Keratinocyte (primary cell): ENCODE results near the gene CNTNAP5. TPM values are rescaled to one million over a fixed set of nuclear protein-coding genes. Genes with fewer than 3 reads are reported as not detected.

Source experiments
- DNase-seq: peaks from one replicate; pipeline ENCODE4 v3.0.0-alpha.2; 2011; ENCODE audit warnings: low read depth, missing footprints, low spot score
- FAIRE-seq: peaks from 2 replicates; lab custom pipeline; 2011; peaks lifted over from hg19 to GRCh38; lab: Jason Lieb, UNC
- H2AFZ ChIP-seq: 2 replicates; pipeline ENCODE4 v1.6.0; 2012; ENCODE audit warnings: low read length, control low read depth, inconsistent platforms; ENCODE audit not compliant: control insufficient read depth
- H3K27ac ChIP-seq: 2 replicates; pipeline ENCODE4 v1.5.1; 2011; ENCODE audit warnings: low read length; ENCODE audit not compliant: control insufficient read depth, insufficient read depth
- H3K27me3 ChIP-seq: 3 replicates; pipeline ENCODE4 v1.6.0; 2011; ENCODE audit warnings: low read length; ENCODE audit not compliant: control insufficient read depth, insufficient read depth; ENCODE audit errors: extremely low read depth
- H3K36me3 ChIP-seq, 2 experiments: 2 replicates in 1 of 2; 3 replicates in 1 of 2; pipeline ENCODE4 v1.5.1; 2011; ENCODE audit warnings: low read length in 2 of 2, mild to moderate bottlenecking in 1 of 2; ENCODE audit not compliant: control insufficient read depth in 2 of 2, insufficient read depth in 2 of 2; ENCODE audit errors: extremely low read depth in 1 of 2
- H3K4me1 ChIP-seq: 3 replicates; pipeline ENCODE4 v1.5.1; 2011; ENCODE audit warnings: low read length; ENCODE audit not compliant: control insufficient read depth, insufficient read depth; ENCODE audit errors: extremely low read depth
- H3K4me2 ChIP-seq: 3 replicates; pipeline ENCODE4 v1.6.0; 2011; ENCODE audit warnings: low read depth, low read length; ENCODE audit not compliant: control insufficient read depth, insufficient read depth; ENCODE audit errors: extremely low read depth
- H3K4me3 ChIP-seq, 3 experiments: fragments of 200-600 bp in 1 of 3; sonication (generic) in 1 of 3; 2 replicates in 2 of 3; 3 replicates in 1 of 3; pipeline ENCODE4 v1.5.1; 2011 to 2016; ENCODE audit warnings: low read length in 3 of 3, mild to moderate bottlenecking in 3 of 3, control low read depth in 2 of 3, inconsistent platforms in 1 of 3, low read depth in 1 of 3, mixed read lengths in 1 of 3, mixed run types in 1 of 3, moderate library complexity in 1 of 3; ENCODE audit not compliant: control insufficient read depth in 2 of 3, insufficient read depth in 2 of 3; ENCODE audit errors: extremely low read depth in 1 of 3
- H3K79me2 ChIP-seq: 2 replicates; pipeline ENCODE4 v1.6.0; 2012; ENCODE audit warnings: low read length; ENCODE audit not compliant: control insufficient read depth, insufficient read depth
- H3K9ac ChIP-seq: 3 replicates; pipeline ENCODE4 v1.6.0; 2011; ENCODE audit warnings: low read length; ENCODE audit not compliant: control insufficient read depth, insufficient read depth; ENCODE audit errors: extremely low read depth
- H3K9me1 ChIP-seq: 3 replicates; pipeline ENCODE4 v1.6.0; 2011; ENCODE audit warnings: low read length; ENCODE audit not compliant: control insufficient read depth, insufficient read depth; ENCODE audit errors: extremely low read depth
- H3K9me3 ChIP-seq: 2 replicates; pipeline ENCODE4 v1.5.1; 2012; ENCODE audit warnings: low read depth, low read length; ENCODE audit not compliant: control insufficient read depth
- H4K20me1 ChIP-seq: 3 replicates; pipeline ENCODE4 v1.6.0; 2011; ENCODE audit warnings: low read length; ENCODE audit not compliant: control insufficient read depth, insufficient read depth; ENCODE audit errors: extremely low read depth
- EZH2 ChIP-seq: IDR thresholded peaks from one replicate; pipeline ENCODE4 v1.6.1; 2012; ENCODE audit warnings: inconsistent platforms, mild to moderate bottlenecking, low read length, moderate library complexity
- dilution Hi-C: fragments of 300-500 bp; cut with MboI; formaldehyde crosslinking; loops from one replicate; pipeline ENCODE4 v1.7.0; 2020; ENCODE audit warnings: low sequenced_read_pairs; ENCODE audit not compliant: extremely low pct_ligation_motif_present
- polyA plus RNA-seq, 5 experiments: library from polyadenylated mRNA; depleted of rRNA in 3 of 5; stranded (reverse) in 3 of 5; stranded (forward) in 1 of 5; unstranded in 1 of 5; fragments of >200 nt; gene quantifications; 1 replicate in 1 of 5; 2 replicates in 3 of 5; 3 replicates in 1 of 5; pipeline versions ENCODE4 v1.2.1 to v1.2.3, GENCODE V29; 2011 to 2012; ENCODE audit warnings: missing spikeins in 2 of 5, low read depth in 1 of 5, low replicate concordance in 1 of 5
- TF ChIP-seq, protein P1 (sequence below), 3 experiments: IDR thresholded peaks in 1 of 3; conservative IDR thresholded peaks in 1 of 3; optimal IDR thresholded peaks in 1 of 3; 2 replicates in 2 of 3; 3 replicates in 1 of 3; pipeline versions ENCODE3 to v1.5.1; 2011; ENCODE audit warnings: low read length in 3 of 3, mild to moderate bottlenecking in 3 of 3, moderate library complexity in 2 of 3, control low read depth in 1 of 3, inconsistent platforms in 1 of 3; ENCODE audit not compliant: insufficient read depth in 2 of 3; ENCODE audit errors: extremely low read depth in 1 of 3

The CNTNAP5 gene
- polyA plus RNA-seq, 1 donor (not counting 4 experiments of a cell fraction or from before 2014, with no cell fraction given), result not detected

- Histone ChIP-seq H2AFZ (no peak overlapping the region), H3K79me2 (no peaks in the 10 kb centered on the region), H3K9ac (no peak overlapping the region), H4K20me1 (no peaks in the 10 kb centered on the region), H3K9me1 (no peaks in the 10 kb centered on the region), H3K27me3 (no peaks in the 10 kb centered on the region), H3K4me2 (no peak overlapping the region), H3K36me3 (no peaks in the 10 kb centered on the region), H3K4me1 (no peaks in the 10 kb centered on the region), H3K9me3 (peaks cover 2% of the 10 kb centered on the region), H3K4me3 (no peak overlapping the region), H3K27ac (no peak overlapping the region)
- DNase-seq, result no peak
- TF ChIP-seq, protein P1, sequence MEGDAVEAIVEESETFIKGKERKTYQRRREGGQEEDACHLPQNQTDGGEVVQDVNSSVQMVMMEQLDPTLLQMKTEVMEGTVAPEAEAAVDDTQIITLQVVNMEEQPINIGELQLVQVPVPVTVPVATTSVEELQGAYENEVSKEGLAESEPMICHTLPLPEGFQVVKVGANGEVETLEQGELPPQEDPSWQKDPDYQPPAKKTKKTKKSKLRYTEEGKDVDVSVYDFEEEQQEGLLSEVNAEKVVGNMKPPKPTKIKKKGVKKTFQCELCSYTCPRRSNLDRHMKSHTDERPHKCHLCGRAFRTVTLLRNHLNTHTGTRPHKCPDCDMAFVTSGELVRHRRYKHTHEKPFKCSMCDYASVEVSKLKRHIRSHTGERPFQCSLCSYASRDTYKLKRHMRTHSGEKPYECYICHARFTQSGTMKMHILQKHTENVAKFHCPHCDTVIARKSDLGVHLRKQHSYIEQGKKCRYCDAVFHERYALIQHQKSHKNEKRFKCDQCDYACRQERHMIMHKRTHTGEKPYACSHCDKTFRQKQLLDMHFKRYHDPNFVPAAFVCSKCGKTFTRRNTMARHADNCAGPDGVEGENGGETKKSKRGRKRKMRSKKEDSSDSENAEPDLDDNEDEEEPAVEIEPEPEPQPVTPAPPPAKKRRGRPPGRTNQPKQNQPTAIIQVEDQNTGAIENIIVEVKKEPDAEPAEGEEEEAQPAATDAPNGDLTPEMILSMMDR (optimal IDR thresholded peaks at IDR 0.05 in 1 of 3, IDR thresholded peaks at IDR 0.05 in 1 of 3, conservative IDR thresholded peaks at IDR 0.05 in 1 of 3; ENCODE audit: extremely low read depth in 1 of 3, insufficient read depth in 2 of 3, low read length in 3 of 3), result no peak
- no peak for TF ChIP-seq EZH2
- dilution Hi-C loops, result no loop called here
- FAIRE-seq, result no peak
Measured at GRCh38 chr2:124289060-124289459, 264.0 kb downstream of the CNTNAP5 start.

- dilution Hi-C loops, result no loop called here
- H3K36me3 ChIP-seq, result no peaks in the 10 kb centered on the region
Measured at GRCh38 chr2:124289615-124290014, 264.5 kb downstream of the CNTNAP5 start.

More at GRCh38 chr2:124289615-124290014, 264.5 kb downstream of the CNTNAP5 start:
- Histone ChIP-seq H3K4me3 (no peak overlapping the region), H2AFZ (no peak overlapping the region), H3K79me2 (no peaks in the 10 kb centered on the region), H3K9me1 (no peaks in the 10 kb centered on the region), H3K27me3 (no peaks in the 10 kb centered on the region), H3K9me3 (peaks cover 2% of the 10 kb centered on the region), H3K27ac (no peak overlapping the region), H3K4me1 (no peaks in the 10 kb centered on the region), H4K20me1 (no peaks in the 10 kb centered on the region), H3K9ac (no peak overlapping the region), H3K4me2 (no peak overlapping the region)
- TF ChIP-seq EZH2, result no peak
- TF ChIP-seq, protein P1 (optimal IDR thresholded peaks at IDR 0.05 in 1 of 3, IDR thresholded peaks at IDR 0.05 in 1 of 3, conservative IDR thresholded peaks at IDR 0.05 in 1 of 3; ENCODE audit: extremely low read depth in 1 of 3, insufficient read depth in 2 of 3, low read length in 3 of 3), result no peak
- no peak for DNase-seq
- no peak for FAIRE-seq
